Stimulated activated CD4-positive, alpha-beta T cell treated with anti-CD3 and anti-CD28 coated beads, TNF-alpha, amount 100 ng/mL, for 1 hour (primary cell): Measurements from ENCODE around the gene RNF220.

Source experiments
- DNase-seq, 3 donors: peaks; one replicate each; pipeline ENCODE4 v3.0.0-alpha.2; 2020; ENCODE audit warnings: low read depth in 3 of 3, low spot score in 1 of 3

Gene RNF220

DNA sequence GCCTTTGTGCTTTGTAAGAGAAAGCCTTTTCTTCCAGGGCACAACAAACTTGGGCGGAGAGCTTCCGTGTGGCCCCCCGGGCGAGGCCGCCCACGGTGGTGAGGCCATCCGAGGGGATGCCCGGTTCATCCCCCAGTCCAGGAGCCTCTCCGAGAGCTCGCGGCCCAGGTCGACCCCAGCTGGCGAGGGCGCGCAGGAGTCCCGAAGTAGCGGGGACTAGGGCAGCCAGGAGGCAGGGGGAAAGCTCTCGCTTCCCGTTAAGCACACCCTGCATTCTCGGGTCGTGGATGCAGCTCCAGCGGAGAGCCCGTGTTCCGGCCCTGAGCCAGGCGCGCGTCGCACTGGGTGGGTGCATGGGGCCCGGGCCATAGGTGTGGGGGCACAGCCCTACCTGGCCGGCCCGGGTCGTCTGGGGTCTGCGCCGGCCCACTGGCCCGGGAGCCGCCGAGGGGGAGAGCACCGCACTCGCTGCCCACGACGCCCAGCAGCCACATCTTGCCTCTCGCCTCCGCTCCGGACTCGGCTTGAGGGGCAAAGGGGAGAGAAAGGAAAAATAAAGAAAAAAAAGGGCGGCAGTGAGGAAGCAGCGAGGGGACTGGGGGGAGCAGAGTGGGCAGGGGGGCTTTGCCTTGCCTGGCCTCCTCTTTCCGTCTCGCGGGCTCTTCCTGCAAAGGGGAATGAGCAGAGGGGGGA lies 1.8 kb downstream of the RNF220 start:
- peak in 1 of 3 donors; percentile 5 for DNase-seq

DNA sequence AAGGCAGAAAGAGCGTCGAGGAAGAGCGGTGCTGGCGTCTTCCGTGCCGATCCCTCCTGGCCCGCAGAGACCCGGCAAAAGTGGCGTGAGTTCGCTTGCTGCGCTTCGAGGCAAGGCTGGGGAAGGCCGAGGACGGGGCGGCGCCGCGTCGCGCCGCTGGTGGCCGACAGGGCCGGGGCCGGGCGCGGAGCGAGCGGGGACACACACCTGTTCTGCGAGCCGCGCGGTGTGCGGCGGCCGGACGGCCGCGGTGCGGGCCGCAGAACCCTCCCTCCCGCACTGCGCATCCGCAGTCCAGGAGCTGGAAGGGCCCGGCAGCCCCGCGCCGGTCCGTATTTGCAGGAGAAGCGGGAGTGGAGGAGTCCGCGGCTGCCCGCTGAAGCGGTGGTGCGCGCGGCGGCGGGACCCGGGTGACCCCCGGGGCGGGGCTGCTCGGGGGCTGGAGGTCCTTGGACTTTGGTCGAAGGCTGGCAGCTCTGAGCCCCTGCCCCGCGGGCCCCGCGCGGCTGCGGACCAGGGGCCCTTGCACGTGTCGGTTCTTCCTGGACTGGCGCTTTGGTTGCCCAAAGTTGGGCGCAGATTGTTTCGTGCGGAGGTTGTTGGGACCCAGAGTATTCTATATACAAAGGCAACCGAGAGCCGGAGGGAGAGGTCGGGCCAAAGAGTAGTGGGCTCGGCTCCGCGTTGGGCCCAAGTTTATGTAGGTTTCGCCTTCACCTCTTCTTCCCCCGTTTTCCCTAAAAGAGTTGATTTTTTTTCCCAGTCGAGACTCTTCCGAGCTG lies 2.6 kb downstream of the RNF220 start:
- no peak for DNase-seq

DNA sequence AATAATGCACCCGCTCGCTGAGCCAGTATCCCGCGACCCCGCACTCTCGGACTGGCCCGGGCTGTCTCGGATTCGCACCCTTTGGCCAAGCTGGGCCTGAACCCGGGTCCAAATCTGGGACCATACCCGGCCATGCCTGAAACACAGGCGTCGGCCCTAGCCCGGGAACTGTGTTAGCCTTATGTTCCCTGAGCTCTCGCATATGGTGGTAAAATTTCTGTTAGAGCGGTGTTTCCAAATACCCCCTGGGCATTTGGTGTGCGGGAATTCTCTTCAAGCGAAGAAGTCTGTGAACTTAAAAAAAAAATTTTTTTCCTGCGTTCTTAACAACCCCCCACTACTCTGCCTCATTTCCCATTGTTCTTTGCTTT lies 3.1 kb downstream of the RNF220 start:
- no peak for DNase-seq

DNA sequence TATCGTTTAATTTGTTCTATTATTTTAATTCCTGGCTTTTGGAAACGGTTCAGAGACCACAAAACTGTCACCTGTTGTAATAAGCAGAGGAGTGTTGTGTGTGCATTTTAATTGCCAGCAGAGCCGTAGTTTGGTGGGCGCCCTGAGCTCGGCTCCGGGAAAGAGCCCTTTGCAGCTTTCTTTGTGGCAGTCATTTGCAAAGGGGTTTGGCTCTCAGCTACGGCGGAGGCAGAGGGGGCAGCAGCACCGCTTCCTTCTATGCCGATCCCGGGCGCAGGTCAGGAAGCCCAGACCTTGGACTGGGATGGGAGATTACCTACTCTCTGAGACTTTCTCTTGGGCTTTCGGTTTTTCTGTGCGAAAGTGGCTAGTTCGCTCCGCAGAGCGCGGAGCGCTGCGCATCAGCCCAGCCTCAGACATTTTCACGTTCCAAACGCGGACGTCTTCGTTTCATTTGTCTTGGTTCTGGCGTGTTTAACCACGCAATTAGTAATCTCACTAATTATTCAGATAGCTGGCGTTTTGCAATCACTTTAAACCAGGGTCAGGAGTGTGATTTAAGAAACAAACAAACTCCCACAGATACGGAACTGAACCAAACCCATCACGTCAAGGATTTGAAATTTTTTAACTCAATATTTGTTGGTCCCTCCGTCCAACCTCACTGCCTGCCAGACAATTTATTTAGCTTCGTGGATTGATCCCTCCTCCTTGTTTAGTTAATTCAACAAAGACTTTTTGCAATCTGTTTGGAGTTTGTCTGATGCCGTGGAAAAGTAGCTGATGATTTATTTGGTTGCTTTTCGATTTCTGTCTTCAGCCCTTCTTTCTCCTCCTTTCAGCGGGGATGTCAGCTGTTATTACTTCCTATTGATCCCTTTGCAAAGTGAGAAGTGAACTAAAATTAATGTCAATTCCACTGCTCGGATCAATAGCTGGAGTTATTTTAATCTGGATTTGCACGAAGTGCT lies 3.9 kb downstream of the RNF220 start:
- DNase-seq, result peak in 1 of 3 donors; percentile 3

DNA sequence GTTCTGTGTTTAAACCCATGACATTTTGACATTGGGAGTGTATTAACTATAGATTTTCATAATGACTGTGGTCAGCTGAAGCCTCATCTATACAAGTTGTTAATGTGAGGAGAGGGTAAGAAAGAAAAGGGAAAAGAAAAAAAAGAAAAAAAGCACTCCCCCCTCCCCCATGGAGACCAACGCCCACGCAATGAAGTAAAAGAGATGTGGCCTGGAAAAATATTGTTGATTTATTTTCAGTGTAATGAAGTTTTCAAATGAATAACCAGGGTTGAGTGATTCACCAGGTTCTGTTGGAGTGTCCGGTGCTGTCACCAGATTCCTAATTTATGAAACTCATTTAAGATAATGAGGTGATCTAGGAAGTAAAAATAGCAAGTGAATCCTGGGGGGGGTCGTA lies 4.7 kb downstream of the RNF220 start:
- DNase-seq, result no peak

DNA sequence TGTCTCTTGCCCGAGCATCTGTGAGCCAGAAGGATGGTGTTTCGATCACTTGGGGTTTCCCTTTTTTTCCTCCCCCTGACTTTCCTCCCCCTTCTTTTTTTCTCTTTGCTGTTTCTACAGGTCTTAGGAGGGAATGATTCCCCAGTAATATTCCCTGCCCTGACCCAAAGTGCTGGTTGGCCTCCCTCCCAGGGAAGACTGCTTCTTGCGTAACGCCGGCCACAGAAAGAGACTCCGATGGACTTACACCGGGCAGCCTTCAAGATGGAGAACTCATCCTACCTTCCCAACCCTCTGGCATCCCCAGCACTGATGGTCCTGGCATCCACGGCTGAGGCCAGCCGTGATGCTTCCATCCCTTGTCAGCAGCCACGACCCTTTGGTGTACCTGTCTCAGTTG lies 6.8 kb downstream of the RNF220 start:
- DNase-seq, result no peak

DNA sequence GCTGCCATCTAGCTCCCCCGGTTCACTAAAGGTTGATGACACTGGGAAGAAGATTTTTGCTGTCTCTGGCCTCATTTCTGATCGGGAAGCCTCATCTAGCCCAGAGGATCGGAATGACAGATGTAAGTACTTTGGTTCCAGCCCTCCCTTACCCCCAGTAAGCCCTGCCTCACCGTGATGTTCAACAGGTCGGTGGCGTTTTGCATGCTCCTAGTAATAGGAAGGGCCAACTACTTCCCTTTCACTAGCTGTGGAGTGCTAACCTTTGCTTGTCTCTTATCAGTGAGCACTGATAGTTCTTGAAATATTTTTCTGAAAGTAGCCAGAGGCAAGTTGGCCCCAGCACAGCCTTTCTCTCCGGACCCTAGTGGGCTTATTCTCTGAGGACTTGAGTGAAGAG lies 7.5 kb downstream of the RNF220 start:
- DNase-seq, result no peak

DNA sequence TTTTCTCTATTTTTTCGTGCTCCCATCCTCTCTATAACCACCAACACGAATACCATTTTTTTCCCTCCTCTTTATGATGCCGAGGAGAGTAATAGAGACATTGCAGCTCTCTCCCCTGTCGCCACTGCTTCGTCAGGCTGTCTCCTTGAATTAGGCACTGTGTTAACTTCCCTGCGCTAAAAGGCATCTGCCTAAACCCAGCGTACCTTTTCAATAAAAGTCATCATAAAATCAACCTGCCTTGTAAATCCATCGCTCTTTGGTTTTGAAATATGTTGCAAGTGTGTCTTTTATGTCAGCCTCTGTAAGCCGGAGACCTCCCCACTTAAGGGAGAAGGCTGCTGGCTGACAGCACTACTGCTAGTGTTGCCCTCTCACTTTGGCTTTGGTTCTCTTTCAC lies 8.7 kb downstream of the RNF220 start:
- DNase-seq, result no peak

DNA sequence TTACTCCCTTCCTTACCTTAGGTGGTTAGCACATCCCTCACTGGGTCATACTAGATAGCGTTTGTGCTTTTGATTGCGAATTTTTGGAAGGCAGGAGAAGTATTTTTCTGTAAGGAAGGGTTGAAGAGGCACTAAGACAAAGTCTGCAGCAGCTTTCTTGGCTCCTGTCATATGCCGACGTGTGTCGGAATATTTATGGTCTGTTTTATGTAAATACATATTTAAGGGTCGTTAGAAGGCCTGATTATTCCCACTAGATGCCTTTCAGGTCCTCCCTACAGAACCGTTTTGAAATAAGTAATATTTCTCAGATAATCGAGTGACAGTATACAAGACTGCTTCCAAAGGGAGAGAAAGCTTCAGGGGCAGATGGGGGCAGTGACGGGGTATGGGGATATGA lies 10.0 kb downstream of the RNF220 start:
- no peak for DNase-seq

DNA sequence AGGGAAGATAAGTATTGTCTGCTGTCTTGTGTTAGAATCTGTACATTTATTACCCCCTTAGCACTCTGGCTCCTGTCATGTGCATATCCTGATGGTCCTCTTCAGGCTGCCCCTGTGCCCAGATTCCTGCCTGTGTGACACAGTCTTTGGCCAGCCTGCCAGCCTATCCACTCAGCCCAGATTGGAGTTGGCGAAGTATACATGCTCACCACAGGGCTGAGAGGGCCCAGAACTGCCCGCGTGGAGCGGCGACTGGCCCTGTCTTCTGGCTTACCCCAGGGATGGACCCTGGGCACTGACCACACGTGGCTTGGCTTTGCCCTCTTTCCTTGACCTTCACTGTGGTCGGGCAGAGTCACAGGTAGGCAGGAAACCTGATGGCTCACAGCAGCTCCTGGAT lies 11.4 kb downstream of the RNF220 start:
- DNase-seq, result no peak

DNA sequence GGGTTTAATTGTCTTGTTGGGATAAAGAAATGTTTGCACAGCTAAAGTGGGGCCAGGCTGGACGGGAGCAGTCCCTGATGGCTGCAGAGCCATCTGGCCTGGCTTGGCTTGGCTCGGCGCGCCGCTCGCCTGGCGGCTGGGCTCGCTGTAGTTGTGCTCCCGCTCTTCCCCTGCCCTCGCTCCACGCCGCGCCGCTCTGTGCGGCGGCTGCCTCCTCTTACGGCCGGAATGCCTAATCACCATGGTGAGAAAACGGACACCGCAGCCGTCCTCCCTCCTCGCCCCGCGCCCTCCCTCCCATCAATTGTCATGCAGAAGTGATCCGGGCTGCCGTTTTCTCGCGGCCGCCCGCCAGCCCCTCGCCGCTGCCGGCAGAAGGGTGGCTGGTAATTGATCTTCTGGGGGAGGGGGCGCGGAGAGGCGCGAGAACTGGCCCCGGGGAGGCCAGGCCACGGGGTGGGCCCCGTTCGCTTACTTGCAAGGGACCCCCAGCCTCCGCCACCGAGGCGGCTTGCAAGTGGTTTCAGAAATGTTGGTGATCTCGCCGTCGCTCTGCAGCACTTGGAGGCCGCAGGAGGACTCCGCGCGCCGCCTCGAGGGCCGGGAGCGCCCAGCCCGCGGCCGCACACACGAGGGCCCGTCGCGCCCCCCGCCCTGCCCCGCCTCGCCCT lies 12.4 kb downstream of the RNF220 start:
- no peak for DNase-seq

DNA sequence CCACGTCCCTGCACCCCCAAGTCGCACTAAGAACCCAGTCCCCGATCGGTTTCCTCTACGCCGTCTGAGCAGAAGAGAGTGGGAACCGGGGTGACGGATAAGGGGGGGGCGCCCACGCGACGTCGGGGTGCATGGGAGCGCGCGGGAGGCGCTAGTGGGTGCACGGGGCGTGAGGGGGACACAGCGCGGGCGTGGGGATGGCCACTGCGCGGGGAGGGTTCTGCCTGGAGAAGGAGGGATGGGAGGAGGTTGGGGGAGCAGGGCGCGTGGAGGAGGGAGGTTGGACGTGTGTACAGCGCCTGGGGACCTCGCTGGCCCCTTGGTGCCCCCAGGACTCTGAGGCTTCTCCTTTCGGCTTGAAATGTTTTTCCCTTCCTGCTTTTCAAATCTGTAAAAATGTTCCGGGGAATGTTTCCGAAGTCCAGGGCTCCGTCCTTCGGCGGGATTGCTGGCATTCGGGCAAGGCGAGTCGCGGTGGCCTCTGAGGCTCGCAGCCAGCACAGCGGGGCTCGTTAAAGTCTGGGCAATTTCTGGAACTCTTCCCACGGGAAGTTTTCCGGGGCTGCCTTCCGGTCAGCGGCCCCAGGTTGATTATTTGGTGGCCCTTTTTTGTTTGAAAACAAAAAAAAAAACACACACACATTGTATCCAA lies 13.1 kb downstream of the RNF220 start:
- no peak for DNase-seq

DNA sequence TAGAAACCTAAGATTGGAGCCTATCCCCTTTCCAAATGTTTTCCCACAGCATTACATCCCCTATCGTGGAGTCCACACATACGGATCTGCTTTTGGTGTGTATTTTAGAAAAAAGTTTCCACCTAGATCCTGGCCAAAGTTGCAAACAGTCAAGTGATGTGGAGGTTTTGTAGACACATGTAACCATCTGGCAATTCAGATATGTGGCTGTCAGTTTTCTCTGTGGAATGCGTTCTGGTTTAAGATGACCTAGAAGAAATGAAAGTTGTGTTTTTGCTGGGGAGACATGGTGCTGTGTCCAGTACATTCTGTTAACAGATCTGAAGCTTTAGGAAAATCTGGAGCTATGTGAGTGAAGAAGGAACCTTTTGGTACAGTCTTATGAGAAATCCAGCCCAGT lies 14.8 kb downstream of the RNF220 start:
- DNase-seq, result no peak

DNA sequence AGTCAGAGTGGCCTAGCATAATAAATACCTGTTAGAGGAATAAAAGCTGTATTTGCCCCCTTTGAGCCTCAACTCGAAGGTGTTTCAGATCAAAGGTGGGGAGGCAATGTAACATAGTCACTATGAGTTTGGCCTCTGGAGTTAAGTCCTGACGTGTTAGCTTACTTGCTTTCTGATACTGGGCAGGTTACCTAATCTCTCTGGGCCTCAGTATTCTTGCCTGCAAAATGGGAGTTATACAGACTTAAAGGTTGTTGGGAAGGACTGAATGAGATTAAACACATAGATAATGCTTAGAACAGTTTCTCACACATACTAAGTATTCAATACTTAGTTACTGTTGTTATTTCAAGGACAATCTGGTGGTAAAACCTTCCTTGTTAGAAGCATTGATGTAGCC lies 15.5 kb downstream of the RNF220 start:
- no peak for DNase-seq

DNA sequence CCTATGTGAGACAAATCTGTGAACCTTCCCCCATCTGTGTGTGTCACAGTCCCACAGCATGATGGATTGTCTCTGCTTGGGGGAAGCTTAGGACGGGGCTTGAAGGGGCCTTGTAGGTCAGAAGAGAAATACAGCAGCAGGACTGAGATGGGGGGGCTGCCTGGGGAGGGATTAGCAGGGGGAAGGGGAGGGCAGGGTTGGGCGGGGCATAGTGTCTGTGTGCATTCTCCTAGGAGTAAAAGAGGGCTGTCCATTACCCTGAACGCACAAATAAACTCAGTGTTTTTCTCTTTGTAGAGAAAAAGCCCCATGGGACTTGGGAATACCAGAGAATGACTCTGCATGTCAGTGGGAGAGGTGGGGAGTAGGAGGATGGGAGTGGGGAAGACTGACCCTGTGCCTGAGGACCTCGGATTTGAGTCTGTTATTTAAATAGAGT lies 16.4 kb downstream of the RNF220 start:
- DNase-seq, result no peak

DNA sequence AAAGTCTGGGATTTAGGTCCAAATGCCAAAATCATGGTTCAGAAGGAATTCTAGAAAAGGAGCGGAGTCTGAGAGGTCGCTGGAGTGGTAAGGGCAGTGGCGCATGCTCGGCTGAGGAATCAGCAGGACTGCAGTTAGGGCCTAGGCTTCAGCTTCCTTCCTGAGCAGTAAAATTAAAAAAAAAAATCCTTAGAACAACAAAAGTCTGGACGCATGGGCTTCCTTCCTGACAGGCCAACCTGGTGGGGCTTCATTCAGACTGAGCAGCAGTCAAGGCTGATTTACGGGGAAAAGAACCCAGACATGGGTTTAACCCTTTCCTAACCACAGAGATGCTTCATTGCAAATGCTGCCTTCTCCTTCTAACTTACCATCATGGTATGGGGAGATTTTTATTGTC lies 17.1 kb downstream of the RNF220 start:
- no peak for DNase-seq

DNA sequence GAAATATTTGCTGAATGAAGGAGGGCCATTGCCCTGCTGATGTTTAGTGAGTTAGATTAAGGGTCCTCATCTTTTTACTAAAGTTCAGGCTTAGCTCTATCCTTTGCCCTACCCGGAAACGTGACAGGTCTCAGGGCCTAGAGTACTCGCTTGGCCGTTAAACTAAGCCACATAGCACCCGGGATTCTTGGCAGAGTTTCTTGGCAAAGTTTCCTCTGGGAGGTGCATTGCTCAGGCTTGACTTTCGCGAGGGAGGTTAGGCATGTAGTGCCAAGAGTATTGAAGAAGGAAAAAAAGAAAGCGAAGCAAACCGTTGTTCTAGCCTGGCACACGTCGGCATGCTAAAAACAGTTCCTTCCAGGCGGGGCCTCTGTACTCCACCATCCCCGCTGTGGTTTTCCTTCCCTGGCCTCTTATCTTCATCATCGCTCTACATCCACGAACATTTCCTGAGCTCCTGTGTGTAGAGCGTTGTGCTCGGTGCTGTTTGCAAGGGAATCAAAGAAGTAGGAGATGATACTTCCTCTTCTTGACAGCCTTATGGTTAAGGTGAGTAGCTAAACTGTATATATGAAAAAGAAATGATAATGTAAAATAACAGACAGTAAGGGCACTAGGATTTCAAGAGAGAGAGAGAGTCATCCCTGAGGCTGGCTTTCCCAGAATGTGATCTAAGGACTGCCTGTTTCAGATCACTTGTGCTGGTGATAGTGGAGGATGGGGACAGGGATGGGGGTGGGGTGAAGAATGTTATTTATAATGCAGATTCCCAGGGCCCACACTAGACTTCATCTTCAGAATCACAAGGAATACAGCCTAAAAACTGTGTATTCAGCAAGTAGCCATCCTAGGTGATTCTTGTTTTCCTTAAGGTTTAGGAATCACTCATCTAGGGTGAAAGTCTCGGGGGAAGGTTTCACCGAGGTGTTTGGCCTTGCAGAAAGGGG lies 18.8 kb downstream of the RNF220 start:
- no peak for DNase-seq

DNA sequence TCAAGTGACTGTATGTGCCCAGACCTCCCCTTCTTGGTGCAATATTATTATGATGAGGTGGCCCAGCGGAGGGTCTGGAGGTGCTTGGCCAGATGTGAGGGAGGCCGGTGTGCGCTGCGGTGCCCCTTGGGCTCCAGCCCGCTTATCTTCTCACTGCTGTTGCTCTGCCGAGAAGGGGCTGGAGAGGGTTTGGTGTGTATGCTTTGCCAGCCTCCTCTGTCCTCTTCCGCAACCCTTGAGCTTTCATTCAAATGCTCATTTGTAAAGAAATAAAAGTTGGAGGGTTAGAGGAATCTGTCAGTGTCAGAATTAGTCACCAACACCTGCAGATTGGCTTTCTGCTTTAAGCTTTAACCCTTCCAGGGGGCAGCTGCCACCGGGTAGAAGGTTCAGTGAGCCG lies 19.7 kb downstream of the RNF220 start:
- DNase-seq, result no peak

DNA sequence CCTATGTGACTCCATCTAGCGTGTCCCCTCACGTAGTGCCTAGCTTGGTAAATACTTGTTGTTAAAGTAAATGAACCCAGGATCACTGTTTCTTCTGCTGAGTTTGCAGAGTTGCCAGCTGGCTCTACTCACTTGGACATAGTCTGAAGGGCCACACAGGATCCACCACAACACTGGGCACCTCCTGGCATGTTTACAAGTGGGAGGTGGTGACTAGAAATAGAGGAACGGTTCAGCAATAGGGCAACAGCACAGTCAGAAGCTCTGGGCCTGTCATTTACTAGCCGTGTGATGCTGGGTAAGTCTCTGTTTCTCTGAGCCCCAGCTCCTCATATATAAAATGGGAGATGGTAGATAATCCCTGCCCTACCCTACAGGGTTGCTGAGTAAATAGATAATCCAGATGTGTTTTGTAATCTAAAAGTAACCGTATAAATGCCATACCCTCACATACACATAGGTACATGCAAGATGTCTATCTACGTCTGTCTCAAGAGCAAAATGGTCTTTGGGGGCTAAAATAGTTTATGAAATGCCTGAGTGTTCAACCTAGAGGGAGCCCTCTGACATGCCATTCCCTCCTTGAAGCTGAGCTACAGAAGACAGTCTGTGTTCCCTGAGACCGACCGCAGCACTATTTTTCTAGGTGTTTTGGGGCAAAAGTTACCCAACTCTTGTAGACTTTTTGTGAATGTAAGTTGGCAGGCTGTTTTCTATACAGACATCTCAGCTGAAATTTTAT lies 20.5 kb downstream of the RNF220 start:
- no peak for DNase-seq
